ENCODE measurements around the gene ASB4. TPM values are rescaled to one million over a fixed set of nuclear protein-coding genes. Genes with fewer than 3 reads are reported as not detected.
A peak's percentile ranks its signal among the peaks of the same experiment; 100 is the strongest.

The ASB4 gene
- total and polyA plus RNA-seq, 8 donors: 0.16 to 1.9 (median 0.53) TPM

DNA sequence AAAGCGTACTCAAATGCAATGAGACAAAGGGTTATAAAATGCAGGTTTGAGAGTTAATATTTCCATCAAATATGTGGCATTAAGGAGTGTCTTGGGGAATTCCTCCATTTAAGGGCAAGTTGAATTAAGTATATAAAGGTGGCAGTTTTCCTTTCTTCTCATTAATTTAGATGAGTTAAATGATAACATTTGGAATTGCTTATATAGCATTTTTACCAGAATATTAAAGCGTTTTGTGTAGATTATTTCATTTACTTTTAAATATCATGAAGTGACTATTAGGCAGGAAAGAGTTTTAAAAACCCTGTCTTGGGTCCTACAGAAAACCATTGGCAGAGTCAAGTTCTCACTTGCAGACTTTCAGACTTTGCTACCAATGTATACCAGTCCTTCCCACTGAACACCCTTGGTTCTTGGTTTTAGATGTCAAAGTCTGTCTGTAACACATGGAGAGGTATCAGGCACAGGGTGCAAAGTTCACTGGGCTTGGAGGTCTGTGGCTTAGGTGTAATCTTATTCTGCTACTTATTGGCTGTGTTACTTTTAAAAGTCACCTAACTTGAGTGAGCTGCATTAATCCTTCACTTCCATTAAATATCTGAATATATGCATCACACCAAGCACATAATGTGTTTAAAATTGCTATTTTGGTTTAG is 51.0 kb downstream of the ASB4 start:
- H3K9me3 ChIP-seq: no peaks in the 10 kb centered on the region
- H3K27ac ChIP-seq: no peak overlapping the region
- intact Hi-C loops (cut with DNase I): loop anchor here in 1 of 3 donors (10.0 kb wide), 1 partner anchor 148 kb away; no protein-coding TSS in a partner anchor
- no peak overlapping the region for H3K4me3 ChIP-seq
- 79 to 93% methylated on average over 2 of the region's 2 CpGs for WGBS, 2 donors
- H3K4me1 ChIP-seq: peaks cover 0 to 5% (median 0%) of the 10 kb centered on the region in 3 donors
- ATAC-seq (peak in 3 of 4 donors; percentile 47 to 77 (median 50)), DNase-seq (no peak), FAIRE-seq (no peak)
- H3K36me3 ChIP-seq: no peaks in the 10 kb centered on the region
- no peaks in the 10 kb centered on the region for H3K27me3 ChIP-seq
- TF ChIP-seq, protein P1, sequence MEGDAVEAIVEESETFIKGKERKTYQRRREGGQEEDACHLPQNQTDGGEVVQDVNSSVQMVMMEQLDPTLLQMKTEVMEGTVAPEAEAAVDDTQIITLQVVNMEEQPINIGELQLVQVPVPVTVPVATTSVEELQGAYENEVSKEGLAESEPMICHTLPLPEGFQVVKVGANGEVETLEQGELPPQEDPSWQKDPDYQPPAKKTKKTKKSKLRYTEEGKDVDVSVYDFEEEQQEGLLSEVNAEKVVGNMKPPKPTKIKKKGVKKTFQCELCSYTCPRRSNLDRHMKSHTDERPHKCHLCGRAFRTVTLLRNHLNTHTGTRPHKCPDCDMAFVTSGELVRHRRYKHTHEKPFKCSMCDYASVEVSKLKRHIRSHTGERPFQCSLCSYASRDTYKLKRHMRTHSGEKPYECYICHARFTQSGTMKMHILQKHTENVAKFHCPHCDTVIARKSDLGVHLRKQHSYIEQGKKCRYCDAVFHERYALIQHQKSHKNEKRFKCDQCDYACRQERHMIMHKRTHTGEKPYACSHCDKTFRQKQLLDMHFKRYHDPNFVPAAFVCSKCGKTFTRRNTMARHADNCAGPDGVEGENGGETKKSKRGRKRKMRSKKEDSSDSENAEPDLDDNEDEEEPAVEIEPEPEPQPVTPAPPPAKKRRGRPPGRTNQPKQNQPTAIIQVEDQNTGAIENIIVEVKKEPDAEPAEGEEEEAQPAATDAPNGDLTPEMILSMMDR (IDR thresholded peaks at IDR 0.05): no peak

DNA sequence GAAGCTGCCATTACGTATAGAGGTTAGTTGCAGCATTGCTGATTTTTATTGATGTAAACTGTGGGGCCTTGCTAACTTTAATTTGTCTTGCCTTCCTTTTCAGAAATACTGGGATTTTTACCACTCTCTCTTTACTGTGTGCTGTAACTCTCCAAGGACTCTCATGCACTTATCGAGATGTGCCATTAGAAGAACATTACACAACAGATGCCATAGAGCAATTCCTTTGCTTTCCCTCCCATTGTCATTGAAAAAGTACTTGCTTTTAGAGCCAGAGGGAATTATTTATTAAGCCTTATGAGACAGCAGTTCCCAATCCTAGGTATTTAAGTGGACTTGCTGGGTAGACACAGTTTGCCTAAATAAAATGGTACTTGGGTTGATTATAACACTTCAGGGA is 51.7 kb downstream of the ASB4 start:
- Histone ChIP-seq H3K36me3 (no peaks in the 10 kb centered on the region), H3K27me3 (no peaks in the 10 kb centered on the region), H3K4me1 (peaks cover 0 to 5% (median 0%) of the 10 kb centered on the region in 3 donors), H3K27ac (no peak overlapping the region), H3K4me3 (no peak overlapping the region), H3K9me3 (no peaks in the 10 kb centered on the region)
- 75 to 81% methylated on average over 2 of the region's 2 CpGs for WGBS, 2 donors
- no peak for FAIRE-seq
- DNase-seq: no peak
- intact Hi-C loops (cut with DNase I): loop anchor here in 1 of 3 donors (10.0 kb wide), 1 partner anchor 147 kb away; no protein-coding TSS in a partner anchor
- TF ChIP-seq, protein P1 (IDR thresholded peaks at IDR 0.05): no peak
- ATAC-seq: no peak

DNA sequence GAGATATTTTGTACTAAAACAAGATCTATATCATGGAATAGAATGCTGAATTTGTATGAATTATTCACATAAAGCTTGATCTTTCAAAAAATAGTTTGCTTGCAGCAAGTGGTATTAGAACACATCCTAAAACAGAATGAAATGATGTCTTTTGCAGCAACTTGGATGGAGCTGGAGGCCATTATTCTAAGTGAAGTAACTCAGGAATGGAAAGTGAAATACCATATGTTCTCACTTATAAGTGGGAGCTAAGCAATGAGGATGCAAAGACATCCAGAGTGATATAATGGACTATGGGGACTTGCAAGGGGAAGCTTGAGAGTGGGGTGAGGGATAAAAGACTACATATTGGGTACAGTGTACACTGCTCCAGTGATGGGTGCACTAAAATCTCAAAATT is 53.7 kb downstream of the ASB4 start:
- H3K4me3 ChIP-seq: no peak overlapping the region
- DNase-seq (no peak), FAIRE-seq (no peak)

DNA sequence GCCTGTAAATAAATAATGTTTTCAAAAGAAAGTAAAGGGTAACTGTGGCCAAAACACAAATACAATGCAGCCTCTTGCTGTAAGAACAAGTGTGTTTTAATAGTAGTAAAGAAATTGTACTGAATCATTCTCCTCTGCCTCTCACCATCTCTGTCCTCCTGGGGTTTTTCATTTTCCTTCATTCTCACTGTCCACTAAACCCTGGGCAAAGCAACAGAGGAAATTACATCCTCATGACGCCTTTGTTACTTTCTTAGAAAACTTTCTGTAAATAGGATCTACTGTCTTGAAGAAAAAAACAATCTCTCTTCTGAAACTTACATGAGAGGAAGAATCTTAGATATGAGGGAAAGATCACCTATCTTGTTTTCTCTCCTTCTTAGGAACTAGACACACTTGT is 54.6 kb downstream of the ASB4 start:
- intact Hi-C loops (cut with DNase I): loop anchor here in 1 of 3 donors (10.0 kb wide), 1 partner anchor 54 kb away; the partner anchor contains the start of gene PDK4

More for the DNA sequence above, 53.7 kb downstream of the ASB4 start:
- intact Hi-C loops (cut with DNase I): loop anchor here in 1 of 3 donors (10.0 kb wide), 1 partner anchor 145 kb away; no protein-coding TSS in a partner anchor
- Histone ChIP-seq H3K36me3 (no peaks in the 10 kb centered on the region), H3K4me1 (peaks cover 0 to 5% (median 0%) of the 10 kb centered on the region in 3 donors), H3K9me3 (no peaks in the 10 kb centered on the region), H3K27me3 (no peaks in the 10 kb centered on the region), H3K27ac (no peak overlapping the region)
- ATAC-seq: no peak
- TF ChIP-seq, protein P1 (IDR thresholded peaks at IDR 0.05): no peak

More for the DNA sequence above, 54.6 kb downstream of the ASB4 start:
- Histone ChIP-seq H3K27ac (no peak overlapping the region), H3K36me3 (no peaks in the 10 kb centered on the region), H3K27me3 (no peaks in the 10 kb centered on the region), H3K4me3 (no peak overlapping the region), H3K4me1 (peaks cover 0 to 5% (median 2%) of the 10 kb centered on the region in 3 donors), H3K9me3 (no peaks in the 10 kb centered on the region)
- DNase-seq (no peak), FAIRE-seq (no peak), ATAC-seq (no peak)
- TF ChIP-seq, protein P1 (IDR thresholded peaks at IDR 0.05): no peak
- WGBS, 2 donors: 76 to 79% methylated on average over 1 of the region's 1 CpG
